Embryonic facial prominence (tissue), 1 donor: ENCODE results near the gene CRTC2.
A peak's percentile ranks its signal among the peaks of the same experiment; 100 is the strongest.

Source experiments
- DNase-seq: peaks from one replicate; pipeline ENCODE4 v3.0.0-alpha.2; 2016; ENCODE audit errors: extremely low spot score

The CRTC2 gene

GRCh38 chr1:153976819-153977249 lies 18.4 kb upstream of the CRTC2 start:
- DNase-seq = no peak

GRCh38 chr1:153973525-153973924 lies 15.1 kb upstream of the CRTC2 start:
- no peak for DNase-seq

- DNase-seq = no peak
Measured at GRCh38 chr1:153973071-153973470, 14.7 kb upstream of the CRTC2 start.

- DNase-seq = no peak
Measured at GRCh38 chr1:153970346-153970745, 11.9 kb upstream of the CRTC2 start.

- DNase-seq = no peak
Measured at GRCh38 chr1:153968972-153969371, 10.6 kb upstream of the CRTC2 start.

GRCh38 chr1:153968408-153968807 lies 10.0 kb upstream of the CRTC2 start:
- no peak for DNase-seq

GRCh38 chr1:153968000-153968363 lies 9.6 kb upstream of the CRTC2 start:
- no peak for DNase-seq

- DNase-seq = peak; percentile 96
Measured at GRCh38 chr1:153967107-153967999, 8.9 kb upstream of the CRTC2 start, which contains the start of gene CREB3L4. Gene CREB3L4, plus strand, starts transcription at chr1:153967902. Its CDS starts 624 bp downstream, at chr1:153968526.

- DNase-seq = peak; percentile 63
Measured at GRCh38 chr1:153963850-153964331, 5.5 kb upstream of the CRTC2 start.

GRCh38 chr1:153963030-153963849 lies 4.8 kb upstream of the CRTC2 start, which contains the start of gene SLC39A1:
Gene SLC39A1, minus strand, starts transcription at chr1:153963537. Its CDS starts 822 bp downstream, at chr1:153962715.
- DNase-seq = peak; percentile 98

GRCh38 chr1:153962088-153963029 lies 3.9 kb upstream of the CRTC2 start:
- no peak for DNase-seq

GRCh38 chr1:153961421-153961820 lies 3.0 kb upstream of the CRTC2 start:
- DNase-seq = no peak

GRCh38 chr1:153960206-153960605 lies 1.8 kb upstream of the CRTC2 start:
- no peak for DNase-seq

- DNase-seq = no peak
Measured at GRCh38 chr1:153959454-153959853, 1.0 kb upstream of the CRTC2 start.

GRCh38 chr1:153958961-153959260 lies 499 bp upstream of the CRTC2 start:
- DNase-seq = no peak

- DNase-seq = no peak
Measured at GRCh38 chr1:153957744-153958110, 685 bp downstream of the CRTC2 start.

GRCh38 chr1:153956997-153957715 lies 1.3 kb downstream of the CRTC2 start:
- no peak for DNase-seq

GRCh38 chr1:153954826-153955225 lies 3.6 kb downstream of the CRTC2 start:
- no peak for DNase-seq

- DNase-seq = no peak
Measured at GRCh38 chr1:153953859-153954365, 4.5 kb downstream of the CRTC2 start.

GRCh38 chr1:153951801-153952200 lies 6.6 kb downstream of the CRTC2 start:
- DNase-seq = no peak

- DNase-seq = no peak
Measured at GRCh38 chr1:153951183-153951582, 7.2 kb downstream of the CRTC2 start.
